ENCODE measurements around the gene TNRC6B.
"Not testable (repeated sequence)": the region's sequence is repeated elsewhere in the genome, so short reads cannot be mapped to it uniquely, and the experiment has no call there.

Gene TNRC6B

DNA sequence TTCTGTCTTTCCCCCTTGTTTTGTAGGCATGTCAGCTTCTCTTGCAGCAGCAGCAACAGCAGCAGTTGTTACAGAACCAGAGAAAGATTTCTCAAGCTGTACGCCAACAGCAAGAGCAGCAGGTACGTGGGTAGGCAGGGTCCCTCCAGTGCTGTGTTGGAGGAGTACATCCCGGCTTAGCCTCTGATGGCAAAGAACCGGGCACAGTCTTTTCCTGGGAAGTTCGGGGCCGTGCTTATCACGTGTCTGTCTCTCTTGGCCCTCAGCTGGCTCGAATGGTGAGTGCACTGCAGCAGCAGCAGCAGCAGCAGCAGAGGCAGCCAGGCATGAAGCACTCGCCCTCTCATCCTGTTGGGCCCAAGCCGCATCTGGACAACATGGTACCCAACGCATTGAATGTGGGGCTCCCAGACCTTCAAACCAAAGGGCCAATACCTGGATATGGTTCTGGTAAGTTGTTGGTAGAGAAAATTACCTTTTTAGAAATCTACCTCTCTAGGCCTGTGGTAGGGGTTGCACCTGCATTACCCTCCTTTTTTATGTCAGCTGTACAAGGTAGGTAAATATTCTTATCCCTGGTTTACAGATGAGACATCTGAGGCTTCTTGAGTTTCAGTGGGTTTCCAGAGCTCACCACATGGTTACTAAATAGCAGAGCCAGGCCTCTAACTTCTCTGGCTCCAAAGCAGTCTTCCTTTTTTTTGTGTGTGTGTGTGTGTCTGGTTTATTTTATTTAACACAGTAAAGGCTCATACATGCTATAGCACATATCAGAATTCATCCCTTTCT is 123.4 kb downstream of the TNRC6B start:
- no peak for DNase-seq (ENCODE audit: low spot score in 2 of 2)
- Mint-ChIP-seq H3K9me3 (no peaks in the 10 kb centered on the region), H3K4me3 (no peak overlapping the region), H3K4me1 (no peaks in the 10 kb centered on the region), H3K27ac (no peak overlapping the region), H3K36me3 (peaks cover 73% of the 10 kb centered on the region)
- ATAC-seq = peak; percentile 94

DNA sequence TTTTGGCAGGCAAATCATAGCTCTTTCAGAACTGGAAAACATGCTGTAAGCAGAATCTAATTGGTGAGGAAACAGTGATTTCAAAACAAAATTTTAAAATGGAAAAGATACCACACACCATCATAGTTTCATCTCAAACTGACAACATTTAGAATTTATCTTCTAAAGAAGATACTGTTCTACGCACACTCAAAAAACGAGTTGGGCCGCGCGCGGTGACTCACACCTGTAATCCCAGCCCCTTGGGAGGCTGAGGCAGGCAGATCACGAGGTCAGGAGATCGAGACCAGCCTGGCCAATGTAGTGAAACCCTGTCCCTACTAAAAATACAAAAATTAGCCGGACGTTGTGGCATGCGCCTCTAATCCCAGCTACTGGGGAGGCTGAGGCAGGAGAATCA is 124.4 kb downstream of the TNRC6B start:
- Mint-ChIP-seq H3K4me3 (no peak overlapping the region), H3K9me3 (no peaks in the 10 kb centered on the region), H3K27ac (no peak overlapping the region), H3K36me3 (peaks cover 66% of the 10 kb centered on the region), H3K4me1 (no peaks in the 10 kb centered on the region)
- no peak for ATAC-seq
- DNase-seq (ENCODE audit: low spot score in 2 of 2) = no peak

DNA sequence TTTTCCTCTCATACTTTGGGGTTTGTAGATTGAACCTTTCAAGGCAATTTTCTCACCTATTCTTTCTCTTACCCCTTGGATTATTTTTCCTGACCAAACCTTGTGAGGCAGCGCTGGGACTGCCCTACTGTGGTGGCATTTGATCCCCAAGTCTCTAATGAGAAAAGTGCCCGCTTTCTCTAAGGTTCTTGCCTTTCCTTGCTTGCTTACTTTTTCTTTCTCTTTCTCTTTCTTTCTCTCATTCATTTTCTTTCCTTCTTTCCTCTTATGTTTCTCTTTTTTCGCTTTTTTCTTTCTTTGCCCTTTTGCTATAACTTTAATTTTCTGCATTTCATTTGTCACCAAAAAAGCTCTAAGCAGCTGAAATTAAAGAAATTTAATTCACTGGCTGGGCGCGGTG is 127.9 kb downstream of the TNRC6B start:
- peaks cover 74% of the 10 kb centered on the region for H3K36me3 Mint-ChIP-seq
- no peak overlapping the region for H3K4me3 Mint-ChIP-seq
- peak overlapping the region; percentile 48 for H3K27ac Mint-ChIP-seq
- no peak for DNase-seq (ENCODE audit: low spot score in 2 of 2)
- ATAC-seq = no peak
- H3K9me3 Mint-ChIP-seq = no peaks in the 10 kb centered on the region
- H3K4me1 Mint-ChIP-seq = peaks cover 7% of the 10 kb centered on the region

DNA sequence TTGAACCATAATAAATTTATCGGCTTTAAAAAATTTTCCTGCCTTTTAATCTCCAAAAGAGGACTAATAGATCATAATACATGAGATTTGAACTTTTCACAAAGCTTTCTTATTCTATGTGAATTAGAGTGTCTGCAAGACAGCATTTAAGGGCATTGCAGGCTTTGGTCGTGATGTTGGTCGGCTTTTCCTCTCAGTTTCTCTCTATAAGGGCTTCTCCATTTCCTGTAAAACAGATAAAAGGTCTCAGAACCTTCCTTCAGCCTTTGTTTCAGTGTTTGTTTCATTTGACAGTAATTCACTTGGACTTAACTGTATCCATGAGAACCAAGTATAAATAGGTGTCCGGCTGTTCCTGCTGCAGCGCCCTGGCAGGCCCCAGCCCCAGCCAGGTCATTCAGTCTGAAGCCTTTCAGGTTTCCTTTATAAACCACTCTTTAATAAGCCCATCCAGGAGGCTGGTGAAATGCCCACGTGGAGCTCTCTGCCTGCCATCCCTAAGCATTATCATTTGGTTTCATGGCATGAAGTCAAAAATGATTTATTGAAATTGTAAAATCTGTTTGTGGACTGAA is 131.4 kb downstream of the TNRC6B start:
- H3K4me1 Mint-ChIP-seq = peaks cover 17% of the 10 kb centered on the region
- H3K27ac Mint-ChIP-seq = peak overlapping the region; percentile 67
- no peaks in the 10 kb centered on the region for H3K9me3 Mint-ChIP-seq
- ATAC-seq = no peak
- no peak overlapping the region for H3K4me3 Mint-ChIP-seq
- no peak for DNase-seq (ENCODE audit: low spot score in 2 of 2)
- peaks cover 78% of the 10 kb centered on the region for H3K36me3 Mint-ChIP-seq

DNA sequence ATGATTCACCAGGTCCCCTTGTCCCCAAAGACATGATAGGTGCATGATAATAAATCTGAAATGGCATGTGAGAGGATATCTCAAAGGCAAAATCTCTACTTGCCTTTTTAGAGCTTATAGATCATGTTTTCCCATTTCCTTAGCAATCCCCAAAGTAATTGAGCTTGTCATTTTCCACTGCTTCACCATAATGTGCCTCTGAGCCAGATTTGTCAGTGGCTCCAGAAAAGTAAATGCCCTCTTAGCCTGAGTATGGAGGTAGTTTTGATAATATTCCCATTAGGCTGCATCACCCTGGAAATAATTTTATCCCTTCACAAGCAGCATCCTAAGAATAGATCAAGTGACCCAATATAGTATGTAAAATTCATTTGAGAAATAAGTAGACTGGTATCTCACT is 131.9 kb downstream of the TNRC6B start:
- Mint-ChIP-seq H3K27ac (no peak overlapping the region), H3K4me3 (no peak overlapping the region), H3K9me3 (no peaks in the 10 kb centered on the region), H3K36me3 (peaks cover 80% of the 10 kb centered on the region), H3K4me1 (peaks cover 17% of the 10 kb centered on the region)
- no peak for DNase-seq (ENCODE audit: low spot score in 2 of 2)
- ATAC-seq = no peak

DNA sequence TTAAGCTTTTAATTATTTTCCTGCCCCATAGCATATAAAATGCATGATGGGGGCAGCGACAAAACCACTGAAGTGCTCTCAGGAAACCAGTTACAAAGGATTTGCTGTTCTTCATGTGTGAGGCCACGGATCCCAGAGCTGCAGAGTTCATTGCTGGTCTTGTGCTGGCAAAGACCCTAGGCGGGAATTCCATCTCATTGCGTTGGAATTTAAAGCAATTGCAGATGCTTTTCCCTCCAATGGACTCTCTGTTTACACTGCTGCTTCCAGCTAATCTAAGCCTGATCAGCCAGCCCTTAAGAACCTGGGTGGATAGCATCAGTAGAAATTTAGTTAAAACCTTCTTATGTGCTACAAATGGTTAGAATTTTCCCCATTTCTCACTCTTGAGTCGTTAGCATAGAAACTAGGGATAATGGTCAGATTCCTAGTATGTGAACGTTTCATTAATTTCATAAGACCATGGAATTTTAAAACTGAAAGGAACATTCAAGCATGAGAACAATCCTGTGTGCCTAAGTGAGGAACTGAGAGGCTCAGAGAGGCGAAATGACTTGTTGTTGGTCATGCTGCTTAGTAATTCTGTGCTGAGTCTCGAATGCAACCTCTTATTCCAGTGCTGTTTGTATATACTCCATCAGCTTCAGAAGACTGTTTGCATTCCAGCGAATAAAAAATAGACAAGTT is 132.5 kb downstream of the TNRC6B start:
- no peaks in the 10 kb centered on the region for H3K9me3 Mint-ChIP-seq
- peaks cover 17% of the 10 kb centered on the region for H3K4me1 Mint-ChIP-seq
- DNase-seq (ENCODE audit: low spot score in 2 of 2) = no peak
- ATAC-seq = no peak
- peak overlapping the region; percentile 30 for H3K27ac Mint-ChIP-seq
- H3K36me3 Mint-ChIP-seq = peaks cover 85% of the 10 kb centered on the region
- H3K4me3 Mint-ChIP-seq = no peak overlapping the region

DNA sequence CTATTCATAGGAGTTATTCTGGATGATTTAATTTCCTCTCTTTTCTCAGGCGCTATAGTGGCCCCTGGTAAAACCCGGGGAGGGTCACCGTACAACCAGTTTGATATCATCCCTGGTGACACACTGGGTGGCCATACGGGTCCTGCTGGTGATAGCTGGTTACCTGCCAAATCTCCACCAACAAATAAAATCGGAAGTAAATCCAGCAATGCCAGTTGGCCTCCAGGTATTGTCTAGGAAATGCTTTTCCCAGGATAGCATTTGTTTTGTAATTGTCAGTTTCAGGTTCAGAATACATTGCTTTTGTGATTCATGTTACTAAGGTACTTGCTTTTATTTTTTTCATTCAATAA is 133.0 kb downstream of the TNRC6B start:
- peak overlapping the region; percentile 30 for H3K27ac Mint-ChIP-seq

DNA sequence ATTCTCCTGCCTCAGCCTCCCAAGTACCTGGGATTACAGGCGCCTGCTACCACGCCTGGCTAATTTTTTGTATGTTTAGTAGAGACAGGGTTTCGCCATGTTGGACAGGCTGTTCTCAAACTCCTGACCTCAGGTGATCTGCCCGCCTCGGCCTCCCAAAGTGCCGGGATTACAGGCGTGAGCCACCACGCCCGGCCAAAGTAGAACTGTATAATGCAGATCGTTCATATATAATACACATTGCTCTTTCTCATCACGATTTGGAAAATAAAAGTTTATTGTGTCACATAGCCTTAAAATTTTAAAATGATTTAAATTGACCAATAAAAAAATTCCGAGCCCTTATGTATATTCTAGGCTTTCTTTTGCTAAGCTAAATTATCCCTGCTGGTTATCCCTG is 133.9 kb downstream of the TNRC6B start:
- ATAC-seq; H3K9me3 Mint-ChIP-seq; DNase-seq (ENCODE audit: low spot score in 2 of 2); H3K4me3 Mint-ChIP-seq: not testable (repeated sequence)
- Mint-ChIP-seq H3K36me3 (peaks cover 92% of the 10 kb centered on the region), H3K27ac (peak overlapping the region; percentile 70), H3K4me1 (peaks cover 17% of the 10 kb centered on the region)

More for the DNA sequence above, 133.0 kb downstream of the TNRC6B start:
- no peak for ATAC-seq
- no peak for DNase-seq (ENCODE audit: low spot score in 2 of 2)
- Mint-ChIP-seq H3K4me1 (peaks cover 17% of the 10 kb centered on the region), H3K4me3 (no peak overlapping the region), H3K9me3 (no peaks in the 10 kb centered on the region), H3K36me3 (peaks cover 86% of the 10 kb centered on the region)

DNA sequence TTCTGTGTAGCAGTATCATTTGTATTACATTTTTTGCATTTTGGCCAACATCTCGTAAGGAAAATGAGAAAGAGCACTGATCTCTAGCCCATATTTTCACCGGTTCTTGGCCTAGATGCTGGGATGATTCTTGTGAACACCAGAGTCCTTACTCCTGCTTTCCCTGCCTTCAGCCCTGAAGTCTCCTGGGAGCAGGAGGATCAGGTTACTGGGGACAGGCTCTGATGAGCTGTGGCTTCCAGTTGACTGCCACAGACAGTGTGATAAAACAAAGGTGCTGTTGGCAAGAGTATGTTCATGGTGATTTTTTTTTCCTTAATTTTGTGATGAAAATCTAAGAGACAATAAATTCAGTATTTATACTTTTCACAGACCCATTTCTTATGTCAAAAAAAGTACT is 134.3 kb downstream of the TNRC6B start:
- no peaks in the 10 kb centered on the region for H3K9me3 Mint-ChIP-seq
- no peak for ATAC-seq
- no peak for DNase-seq (ENCODE audit: low spot score in 2 of 2)
- H3K36me3 Mint-ChIP-seq = peaks cover 94% of the 10 kb centered on the region
- peaks cover 17% of the 10 kb centered on the region for H3K4me1 Mint-ChIP-seq
- no peak overlapping the region for H3K4me3 Mint-ChIP-seq
- peak overlapping the region; percentile 70 for H3K27ac Mint-ChIP-seq

DNA sequence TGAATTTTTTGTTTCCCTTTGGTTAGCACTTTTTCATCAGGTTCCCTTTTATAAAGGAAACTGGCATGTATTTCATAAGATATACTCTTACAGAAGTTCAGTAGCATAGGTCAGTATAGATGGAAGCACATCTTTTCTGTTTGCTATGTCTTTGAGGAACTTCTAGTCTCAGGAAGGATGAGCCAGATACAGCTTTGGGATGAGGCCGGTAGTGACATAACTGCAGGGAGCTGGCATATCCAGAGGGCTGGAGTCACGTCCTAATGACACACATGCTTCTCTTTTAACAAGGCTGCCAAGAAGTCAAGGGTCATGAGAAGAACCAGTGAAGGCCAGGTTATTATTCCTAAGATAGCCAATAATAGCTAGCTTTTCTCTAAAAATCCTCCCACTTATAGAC is 135.3 kb downstream of the TNRC6B start:
- ATAC-seq (no peak), DNase-seq (ENCODE audit: low spot score in 2 of 2) (no peak)
- Mint-ChIP-seq H3K9me3 (no peaks in the 10 kb centered on the region), H3K4me3 (no peak overlapping the region), H3K4me1 (peaks cover 13% of the 10 kb centered on the region), H3K36me3 (peaks cover 90% of the 10 kb centered on the region), H3K27ac (peak overlapping the region; percentile 70)

DNA sequence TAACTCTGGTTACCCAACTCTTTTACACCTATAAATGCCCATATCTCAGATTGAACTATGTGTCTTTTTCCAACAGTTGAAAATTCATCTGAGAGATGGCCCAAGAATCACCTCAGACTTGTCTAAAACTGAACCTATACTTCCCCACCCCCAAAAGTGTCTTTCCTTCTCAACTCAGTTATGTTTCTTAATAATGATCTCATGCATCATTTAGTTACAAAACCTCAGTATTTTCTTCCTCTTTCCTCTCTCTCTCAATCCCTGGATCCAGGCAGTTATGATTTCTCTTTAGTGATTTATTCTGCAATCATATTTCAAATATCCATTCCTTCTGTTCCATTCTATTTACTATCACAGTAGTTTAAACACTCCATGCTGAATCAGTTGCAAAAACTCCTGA is 136.3 kb downstream of the TNRC6B start:
- H3K4me1 Mint-ChIP-seq = peaks cover 10% of the 10 kb centered on the region
- H3K9me3 Mint-ChIP-seq = no peaks in the 10 kb centered on the region
- peak overlapping the region; percentile 70 for H3K27ac Mint-ChIP-seq
- DNase-seq (ENCODE audit: low spot score in 2 of 2) = no peak
- H3K4me3 Mint-ChIP-seq = no peak overlapping the region
- peaks cover 86% of the 10 kb centered on the region for H3K36me3 Mint-ChIP-seq
- ATAC-seq = no peak

DNA sequence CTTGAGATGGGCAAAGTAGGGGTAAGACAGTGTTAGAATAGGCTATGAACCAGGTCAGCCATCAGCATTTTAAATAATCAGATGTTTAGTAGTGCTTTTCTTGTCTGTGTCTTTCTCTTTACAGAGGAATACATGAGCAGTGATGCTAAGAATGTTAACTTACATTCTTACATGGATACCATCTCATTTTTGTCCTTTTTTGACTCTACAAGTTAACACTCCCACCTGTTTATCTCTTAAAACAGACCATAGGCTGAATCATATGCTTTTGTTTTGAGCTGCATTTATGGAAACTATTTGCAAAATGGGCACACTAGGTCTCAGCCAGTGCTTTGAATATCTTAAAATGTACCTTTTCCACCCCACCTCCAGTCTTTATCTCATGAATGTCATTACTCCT is 143.0 kb downstream of the TNRC6B start:
- ATAC-seq (peak; percentile 14), DNase-seq (ENCODE audit: low spot score in 2 of 2) (no peak)
- Mint-ChIP-seq H3K27ac (peak overlapping the region; percentile 80), H3K36me3 (peaks cover 66% of the 10 kb centered on the region), H3K4me3 (no peak overlapping the region), H3K9me3 (no peaks in the 10 kb centered on the region), H3K4me1 (peaks cover 39% of the 10 kb centered on the region)

DNA sequence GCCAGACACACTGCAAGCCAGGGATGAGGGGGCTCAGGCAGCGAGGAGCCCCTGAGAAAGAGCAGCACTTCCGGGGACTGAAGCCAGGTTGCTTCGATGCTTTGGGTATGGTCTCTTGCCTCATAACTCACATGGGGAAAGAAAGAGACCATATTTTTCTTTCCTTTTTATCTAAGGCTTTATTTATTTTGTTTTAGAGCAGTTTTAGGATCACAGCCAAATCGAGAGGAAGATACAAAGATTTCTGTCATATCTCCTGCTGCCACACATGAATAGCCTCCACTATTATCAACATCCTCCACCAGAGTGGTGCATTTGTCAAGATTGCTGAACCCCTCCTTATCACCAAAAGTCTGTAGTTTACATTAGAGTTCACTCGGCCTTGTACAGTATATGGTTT is 144.3 kb downstream of the TNRC6B start:
- Mint-ChIP-seq H3K36me3 (peaks cover 53% of the 10 kb centered on the region), H3K9me3 (no peaks in the 10 kb centered on the region), H3K4me1 (peaks cover 46% of the 10 kb centered on the region), H3K27ac (peak overlapping the region; percentile 29), H3K4me3 (no peak overlapping the region)
- DNase-seq (ENCODE audit: low spot score in 2 of 2) (no peak), ATAC-seq (no peak)

DNA sequence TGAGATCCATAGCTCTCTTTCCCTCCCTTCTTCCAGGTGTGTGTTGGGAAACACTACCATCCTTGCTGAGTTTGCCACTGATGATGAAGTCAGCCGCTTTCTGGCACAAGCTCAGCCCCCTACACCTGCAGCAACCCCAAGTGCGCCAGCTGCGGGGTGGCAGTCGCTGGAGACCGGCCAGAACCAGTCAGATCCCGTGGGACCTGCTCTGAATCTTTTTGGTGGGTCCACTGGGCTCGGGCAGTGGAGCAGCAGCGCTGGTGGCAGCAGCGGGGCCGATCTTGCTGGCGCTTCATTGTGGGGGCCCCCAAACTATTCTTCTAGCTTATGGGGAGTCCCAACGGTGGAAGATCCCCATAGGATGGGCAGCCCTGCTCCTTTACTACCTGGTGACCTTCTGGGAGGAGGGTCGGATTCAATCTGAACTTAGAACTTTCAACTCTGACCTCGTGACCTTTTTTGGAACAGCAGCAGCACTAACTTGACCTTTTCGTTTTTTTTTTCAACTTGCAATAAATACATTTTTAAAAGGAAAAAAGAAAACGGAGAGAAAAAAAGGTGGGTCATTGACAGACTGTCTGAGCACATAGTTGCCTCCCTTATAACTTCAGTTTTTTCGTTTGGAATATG is 145.2 kb downstream of the TNRC6B start:
- H3K27ac Mint-ChIP-seq = peak overlapping the region; percentile 29
- DNase-seq (ENCODE audit: low spot score in 2 of 2) = no peak
- peaks cover 55% of the 10 kb centered on the region for H3K4me1 Mint-ChIP-seq
- no peak for ATAC-seq
- no peaks in the 10 kb centered on the region for H3K9me3 Mint-ChIP-seq
- H3K36me3 Mint-ChIP-seq = peaks cover 48% of the 10 kb centered on the region
- no peak overlapping the region for H3K4me3 Mint-ChIP-seq

DNA sequence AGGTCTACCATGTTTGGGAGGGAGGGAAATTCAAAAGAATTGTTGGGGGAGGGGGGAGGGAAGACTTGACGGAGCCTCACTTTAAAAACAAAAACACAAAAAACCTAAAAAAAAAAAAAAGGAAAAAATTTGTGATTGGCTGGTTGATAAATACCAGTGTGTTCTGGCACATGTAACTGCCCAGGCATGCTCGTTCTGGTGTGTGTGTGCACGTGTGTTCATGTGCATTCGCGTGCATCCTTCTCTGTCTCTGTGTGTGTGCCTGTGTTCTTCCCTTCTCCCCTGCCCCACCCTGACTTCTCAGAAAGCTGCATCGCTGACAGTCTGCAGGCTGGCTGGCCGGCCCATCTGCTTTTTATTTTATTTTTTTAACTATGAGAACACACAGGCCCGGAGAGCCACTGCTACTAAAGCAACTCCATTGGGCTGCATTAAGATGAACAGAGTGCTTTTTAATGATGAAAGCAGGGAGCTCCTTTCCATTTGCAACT is 146.0 kb downstream of the TNRC6B start:
- H3K9me3 Mint-ChIP-seq = no peaks in the 10 kb centered on the region
- peak overlapping the region; percentile 67 for H3K4me3 Mint-ChIP-seq
- DNase-seq (ENCODE audit: low spot score in 2 of 2) (no peak), ATAC-seq (no peak)
- peaks cover 60% of the 10 kb centered on the region for H3K4me1 Mint-ChIP-seq
- H3K27ac Mint-ChIP-seq = peak overlapping the region; percentile 94
- H3K36me3 Mint-ChIP-seq = peaks cover 44% of the 10 kb centered on the region
